GM23248 (cell line): ENCODE results near the gene DXO. TPM values are rescaled to one million over a fixed set of nuclear protein-coding genes. Genes with fewer than 3 reads are reported as not detected.

Experiments
- DNase-seq: peaks from one replicate; pipeline ENCODE4 v3.0.0-alpha.2; 2015
- H2AFZ ChIP-seq: fragments of 200-600 bp; sonication (generic); 2 replicates; pipeline ENCODE4 v1.6.1; 2016; ENCODE audit warnings: antibody characterized with exemption
- H3F3A ChIP-seq: fragments of 200-600 bp; sonication (generic); 2 replicates; pipeline ENCODE4 v1.6.1; 2016; ENCODE audit warnings: mild to moderate bottlenecking, antibody characterized with exemption, mixed run types; ENCODE audit not compliant: insufficient read depth
- H3K27ac ChIP-seq: fragments of 200-600 bp; sonication (generic); 2 replicates; pipeline ENCODE4 v1.5.1; 2016; ENCODE audit warnings: mild to moderate bottlenecking
- H3K27me3 ChIP-seq: fragments of 200-600 bp; sonication (generic); replicated peaks from 2 replicates; pipeline ENCODE4 v1.6.1; 2016; ENCODE audit warnings: mild to moderate bottlenecking; ENCODE audit not compliant: insufficient read depth
- H3K36me3 ChIP-seq: fragments of 200-600 bp; sonication (generic); 2 replicates; pipeline ENCODE4 v1.6.1; 2016; ENCODE audit warnings: low read depth, mild to moderate bottlenecking
- H3K4me1 ChIP-seq: fragments of 200-600 bp; sonication (generic); 2 replicates; pipeline ENCODE4 v1.6.1; 2016; ENCODE audit warnings: mild to moderate bottlenecking; ENCODE audit not compliant: insufficient read depth
- H3K4me2 ChIP-seq: fragments of 200-600 bp; sonication (generic); one replicate; pipeline ENCODE4 v1.6.1; 2016; ENCODE audit warnings: mild to moderate bottlenecking; ENCODE audit not compliant: unreplicated experiment
- H3K4me3 ChIP-seq: fragments of 200-600 bp; sonication (generic); 2 replicates; pipeline ENCODE4 v1.5.1; 2016; ENCODE audit warnings: mild to moderate bottlenecking
- H3K79me2 ChIP-seq: fragments of 200-600 bp; sonication (generic); 2 replicates; pipeline ENCODE4 v1.6.1; 2016; ENCODE audit warnings: mild to moderate bottlenecking; ENCODE audit not compliant: insufficient read depth
- H3K9ac ChIP-seq: fragments of 200-600 bp; sonication (generic); 2 replicates; pipeline ENCODE4 v1.6.1; 2016; ENCODE audit warnings: mild to moderate bottlenecking
- H3K9me2 ChIP-seq: fragments of 200-600 bp; sonication (generic); 2 replicates; pipeline ENCODE4 v1.6.1; 2016; ENCODE audit warnings: mixed run types, mild to moderate bottlenecking, moderate library complexity; ENCODE audit not compliant: insufficient read depth
- H3K9me3 ChIP-seq: fragments of 200-600 bp; sonication (generic); one replicate; pipeline ENCODE4 v1.6.1; 2017; ENCODE audit warnings: low read depth
- H4K20me1 ChIP-seq: fragments of 200-600 bp; sonication (generic); 2 replicates; pipeline ENCODE4 v1.6.0; 2016; ENCODE audit not compliant: insufficient read depth
- EZH2 ChIP-seq: fragments of 200-600 bp; sonication (generic); IDR thresholded peaks from 2 replicates; pipeline ENCODE4 v1.6.1; 2018; ENCODE audit warnings: antibody characterized with exemption, mild to moderate bottlenecking; ENCODE audit not compliant: insufficient read depth, poor library complexity, severe bottlenecking
- EZH2phosphoT487 ChIP-seq: fragments of 200-600 bp; sonication (generic); IDR thresholded peaks from 2 replicates; pipeline ENCODE4 v1.6.1; 2018; ENCODE audit warnings: antibody characterized with exemption, moderate library complexity, mild to moderate bottlenecking, low read depth; ENCODE audit not compliant: insufficient read depth
- WGBS, 2 experiments: methylation state at CpG; one replicate each; pipeline ENCODE4 v1.1.6; 2015 to 2017; ENCODE audit warnings: low lambda C conversion rate in 2 of 2, low coverage in 1 of 2; ENCODE audit errors: missing lambda C conversion rate in 2 of 2; 5-methylcytosine and 5-hydroxymethylcytosine counted together
- in situ Hi-C: fragments of 300-500 bp; cut with MboI; formaldehyde crosslinking; loops from 2 replicates; pipeline ENCODE4 v1.15.0; 2020
- polyA plus RNA-seq: library from polyadenylated mRNA; unstranded; fragments of >200 nt; fragmentation: Nextera tagmentation; extraction: Ambion mirVana; gene quantifications from 2 replicates; pipeline ENCODE4 v1.2.1, GENCODE V29; 2016
- total RNA-seq: library from RNA; depleted of rRNA; stranded (reverse); fragments of >200 nt; shearing (Covaris generic); gene quantifications from 2 replicates; pipeline ENCODE4 v1.2.3, GENCODE V29; 2014

The DXO gene
- total and polyA plus RNA-seq, 2 experiments from 2014 or later = 24.2 to 26.6 TPM

GRCh38 chr6:31954511-31954910 lies 17.4 kb downstream of the DXO start:
- in situ Hi-C loops = no loop called here
- TF ChIP-seq EZH2phosphoT487 (no peak), EZH2 (no peak)
- Histone ChIP-seq H3K4me2 (no peak overlapping the region), H4K20me1 (no peaks in the 10 kb centered on the region), H3K9me2 (no peaks in the 10 kb centered on the region), H3K4me1 (peaks cover 10% of the 10 kb centered on the region), H3K4me3 (no peak overlapping the region), H3K27me3 (no peaks in the 10 kb centered on the region), H3K9me3 (no peaks in the 10 kb centered on the region), H3K79me2 (peaks cover 32% of the 10 kb centered on the region), H2AFZ (no peak overlapping the region), H3K36me3 (peaks cover 33% of the 10 kb centered on the region), H3K9ac (no peak overlapping the region), H3F3A (peaks cover 19% of the 10 kb centered on the region; the same call in 1 of the 2 replicates), H3K27ac (no peak overlapping the region)
- no peak for DNase-seq
- 95 to 98% methylated on average over 26 to 28 of the region's 28 CpGs for WGBS, 2 experiments

GRCh38 chr6:31952890-31953289 lies 19.0 kb downstream of the DXO start:
- in situ Hi-C loops = no loop called here

GRCh38 chr6:31952140-31952805 lies 19.7 kb downstream of the DXO start:
- peaks cover 12% of the 10 kb centered on the region for H3K79me2 ChIP-seq
- in situ Hi-C loops = no loop called here
- H3K27me3 ChIP-seq = no peaks in the 10 kb centered on the region
- no peak overlapping the region for H3K4me2 ChIP-seq
- H3F3A ChIP-seq = peaks cover 20% of the 10 kb centered on the region; the same call in 1 of the 2 replicates
- no peaks in the 10 kb centered on the region for H3K9me2 ChIP-seq
- TF ChIP-seq EZH2 = no peak
- TF ChIP-seq EZH2phosphoT487 = no peak
- H3K9me3 ChIP-seq = no peaks in the 10 kb centered on the region
- no peak overlapping the region for H3K27ac ChIP-seq
- no peak overlapping the region for H3K9ac ChIP-seq
- H3K36me3 ChIP-seq = peaks cover 33% of the 10 kb centered on the region
- H3K4me3 ChIP-seq = no peak overlapping the region
- H4K20me1 ChIP-seq = no peaks in the 10 kb centered on the region
- no peak overlapping the region for H2AFZ ChIP-seq
- WGBS, 2 experiments = 39 to 49% methylated on average over 5 of the region's 5 CpGs
- peak; percentile 81 for DNase-seq
- peaks cover 7% of the 10 kb centered on the region for H3K4me1 ChIP-seq

More at GRCh38 chr6:31952890-31953289, 19.0 kb downstream of the DXO start:
- H3K27ac ChIP-seq = no peak overlapping the region
- H4K20me1 ChIP-seq = no peaks in the 10 kb centered on the region
- H3K9ac ChIP-seq = no peak overlapping the region
- H3K27me3 ChIP-seq = no peaks in the 10 kb centered on the region
- H2AFZ ChIP-seq = no peak overlapping the region
- no peaks in the 10 kb centered on the region for H3K9me2 ChIP-seq
- H3K79me2 ChIP-seq = peaks cover 18% of the 10 kb centered on the region
- H3K9me3 ChIP-seq = no peaks in the 10 kb centered on the region
- H3K36me3 ChIP-seq = peaks cover 33% of the 10 kb centered on the region
- 70 to 80% methylated on average over 5 of the region's 5 CpGs for WGBS, 2 experiments
- H3K4me2 ChIP-seq = no peak overlapping the region
- DNase-seq = no peak
- TF ChIP-seq EZH2phosphoT487 (no peak), EZH2 (no peak)
- H3F3A ChIP-seq = peaks cover 25% of the 10 kb centered on the region; the same call in 1 of the 2 replicates
- H3K4me3 ChIP-seq = no peak overlapping the region
- H3K4me1 ChIP-seq = peaks cover 13% of the 10 kb centered on the region

GRCh38 chr6:31949926-31950548 lies 21.9 kb downstream of the DXO start:
- Histone ChIP-seq H3K9me3 (no peaks in the 10 kb centered on the region), H3K79me2 (no peaks in the 10 kb centered on the region), H3K9me2 (no peaks in the 10 kb centered on the region), H3K36me3 (peaks cover 16% of the 10 kb centered on the region), H3K4me2 (no peak overlapping the region), H2AFZ (no peak overlapping the region), H3K4me3 (no peak overlapping the region), H3K4me1 (peaks cover 17% of the 10 kb centered on the region), H4K20me1 (no peaks in the 10 kb centered on the region), H3K27ac (no peak overlapping the region), H3K9ac (no peak overlapping the region), H3F3A (peaks cover 17% of the 10 kb centered on the region; the same call in 1 of the 2 replicates), H3K27me3 (no peaks in the 10 kb centered on the region)
- TF ChIP-seq EZH2phosphoT487 (no peak), EZH2 (no peak)
- in situ Hi-C loops = no loop called here
- WGBS, 2 experiments = 82 to 86% methylated on average over 7 of the region's 7 CpGs
- DNase-seq = no peak
